ENCODE results near the gene LCE2A.

DNA sequence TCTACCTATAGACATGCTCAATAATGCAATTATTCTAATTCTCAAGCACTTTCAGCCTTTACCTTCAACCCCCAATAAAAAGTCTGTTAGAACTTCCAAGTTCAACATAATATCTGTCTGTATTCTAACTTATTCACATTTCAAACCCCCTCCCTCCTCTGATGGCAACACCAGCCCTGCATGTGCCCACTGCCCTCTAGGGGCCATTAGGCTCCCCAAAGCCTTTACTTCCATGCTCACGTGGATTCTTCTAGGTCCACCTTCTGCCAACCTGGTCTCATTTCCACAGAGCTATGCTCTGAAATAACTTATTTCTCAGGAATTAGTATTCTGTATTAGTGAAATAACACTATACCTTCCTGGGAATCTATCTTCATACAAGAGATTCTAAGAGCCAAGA, 37.5 kb downstream of the LCE2A start:
- TF ChIP-seq, protein P1, sequence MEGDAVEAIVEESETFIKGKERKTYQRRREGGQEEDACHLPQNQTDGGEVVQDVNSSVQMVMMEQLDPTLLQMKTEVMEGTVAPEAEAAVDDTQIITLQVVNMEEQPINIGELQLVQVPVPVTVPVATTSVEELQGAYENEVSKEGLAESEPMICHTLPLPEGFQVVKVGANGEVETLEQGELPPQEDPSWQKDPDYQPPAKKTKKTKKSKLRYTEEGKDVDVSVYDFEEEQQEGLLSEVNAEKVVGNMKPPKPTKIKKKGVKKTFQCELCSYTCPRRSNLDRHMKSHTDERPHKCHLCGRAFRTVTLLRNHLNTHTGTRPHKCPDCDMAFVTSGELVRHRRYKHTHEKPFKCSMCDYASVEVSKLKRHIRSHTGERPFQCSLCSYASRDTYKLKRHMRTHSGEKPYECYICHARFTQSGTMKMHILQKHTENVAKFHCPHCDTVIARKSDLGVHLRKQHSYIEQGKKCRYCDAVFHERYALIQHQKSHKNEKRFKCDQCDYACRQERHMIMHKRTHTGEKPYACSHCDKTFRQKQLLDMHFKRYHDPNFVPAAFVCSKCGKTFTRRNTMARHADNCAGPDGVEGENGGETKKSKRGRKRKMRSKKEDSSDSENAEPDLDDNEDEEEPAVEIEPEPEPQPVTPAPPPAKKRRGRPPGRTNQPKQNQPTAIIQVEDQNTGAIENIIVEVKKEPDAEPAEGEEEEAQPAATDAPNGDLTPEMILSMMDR (IDR thresholded peaks at IDR 0.05) = no peak
- no peak for TF ChIP-seq POLR2A (IDR thresholded peaks at IDR 0.05)
